ENCODE data around the gene PHC2. TPM values are rescaled to one million over a fixed set of nuclear protein-coding genes. Genes with fewer than 3 reads are reported as not detected.

The PHC2 gene
- total RNA-seq, 1 experiment from 2014 or later = 62.0 TPM

DNA sequence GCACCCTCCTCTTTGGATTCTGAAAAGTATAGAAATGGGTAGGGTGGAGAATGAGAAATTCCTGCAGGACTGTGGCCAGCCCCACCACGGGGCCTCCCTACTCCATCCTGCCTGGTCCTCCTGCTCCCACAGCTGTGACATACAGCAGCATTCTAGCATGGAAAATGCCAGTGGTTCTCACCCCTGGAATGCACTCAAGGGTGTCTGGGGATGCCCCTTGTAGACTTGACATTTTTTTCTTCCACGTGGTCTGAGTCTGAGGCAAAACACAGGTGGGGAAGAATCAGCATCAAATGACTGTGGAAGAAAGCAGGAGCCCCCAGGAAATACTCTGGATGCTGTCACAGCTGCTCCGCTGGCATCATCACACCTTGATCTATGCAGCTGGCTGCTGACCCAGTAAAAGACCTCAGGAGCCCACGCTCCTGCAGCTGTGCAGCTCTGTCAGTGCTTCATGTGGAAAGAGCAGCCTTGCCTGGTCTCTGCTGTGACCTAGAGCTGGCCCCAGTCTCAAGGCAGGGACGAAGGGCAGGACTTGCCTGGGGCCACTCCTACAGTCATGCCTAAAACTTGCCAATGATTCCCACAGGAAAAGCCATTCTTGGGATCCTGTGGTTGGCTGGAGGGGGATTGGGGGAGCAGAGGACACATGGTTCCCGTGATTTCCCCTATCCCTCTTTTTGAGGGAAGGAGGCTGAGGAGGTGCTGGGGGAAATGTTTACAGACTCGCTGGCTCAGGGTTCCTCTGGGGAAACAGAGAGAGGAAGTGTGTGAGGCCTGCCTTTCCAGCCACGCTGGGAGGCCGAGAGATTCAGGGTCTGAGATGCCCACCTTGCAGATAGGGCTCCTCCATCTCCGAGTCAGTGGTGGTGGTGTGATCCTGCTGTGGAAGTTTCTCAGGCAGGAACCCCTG, 99.2 kb downstream of the PHC2 start:
- DNase-seq (ENCODE audit: low spot score) = no peak

GRCh38 chr1:33330906-33331305, 100.0 kb downstream of the PHC2 start:
- DNase-seq (ENCODE audit: low spot score) = no peak

- no peak for DNase-seq (ENCODE audit: low spot score)
These were observed 100.5 kb downstream of the PHC2 start for GRCh38 chr1:33330361-33330890.

GRCh38 chr1:33329600-33330305, 101.1 kb downstream of the PHC2 start:
- DNase-seq (ENCODE audit: low spot score) = no peak

- DNase-seq (ENCODE audit: low spot score) = no peak
These were observed 102.1 kb downstream of the PHC2 start for GRCh38 chr1:33328817-33329216.

DNA sequence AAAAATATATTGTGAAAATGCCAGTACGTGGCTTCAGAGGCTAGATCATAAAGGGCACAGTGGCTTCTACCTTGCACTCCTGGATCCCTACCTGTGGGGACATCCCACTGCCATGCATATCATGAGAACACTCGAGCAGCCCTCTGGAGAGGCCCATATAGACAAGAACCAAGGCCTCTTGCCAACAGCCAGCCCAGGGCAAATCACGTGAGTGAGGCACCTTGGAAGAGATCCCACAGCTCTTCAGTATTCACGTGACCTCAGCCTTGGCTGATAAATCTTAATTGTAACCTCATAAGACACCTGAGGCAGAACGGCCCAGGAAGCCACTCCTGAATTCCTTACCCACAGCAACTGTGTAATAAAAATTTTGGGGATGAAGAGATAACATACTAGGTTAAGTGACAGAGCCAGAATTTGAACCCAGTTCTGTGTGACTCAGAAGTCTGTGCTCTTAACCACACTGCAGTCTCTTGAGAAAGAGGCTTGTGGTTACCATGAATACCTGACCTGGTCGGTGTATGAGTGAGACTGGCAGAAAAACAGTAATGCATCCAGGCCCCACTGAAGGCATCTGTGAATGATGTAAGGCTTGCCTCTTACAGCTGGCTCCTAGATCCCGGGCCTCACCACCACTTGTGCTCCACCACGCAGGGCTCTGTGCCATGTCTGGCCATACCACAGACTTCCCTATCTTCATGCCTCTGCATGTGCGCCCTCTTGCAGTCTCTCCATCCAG, 103.1 kb downstream of the PHC2 start:
- peak; percentile 87 for DNase-seq (ENCODE audit: low spot score)

- DNase-seq (ENCODE audit: low spot score) = no peak
These were observed 104.1 kb downstream of the PHC2 start for GRCh38 chr1:33326785-33327184.

- no peak for DNase-seq (ENCODE audit: low spot score)
These were observed 106.0 kb downstream of the PHC2 start for GRCh38 chr1:33324677-33325575.

DNA sequence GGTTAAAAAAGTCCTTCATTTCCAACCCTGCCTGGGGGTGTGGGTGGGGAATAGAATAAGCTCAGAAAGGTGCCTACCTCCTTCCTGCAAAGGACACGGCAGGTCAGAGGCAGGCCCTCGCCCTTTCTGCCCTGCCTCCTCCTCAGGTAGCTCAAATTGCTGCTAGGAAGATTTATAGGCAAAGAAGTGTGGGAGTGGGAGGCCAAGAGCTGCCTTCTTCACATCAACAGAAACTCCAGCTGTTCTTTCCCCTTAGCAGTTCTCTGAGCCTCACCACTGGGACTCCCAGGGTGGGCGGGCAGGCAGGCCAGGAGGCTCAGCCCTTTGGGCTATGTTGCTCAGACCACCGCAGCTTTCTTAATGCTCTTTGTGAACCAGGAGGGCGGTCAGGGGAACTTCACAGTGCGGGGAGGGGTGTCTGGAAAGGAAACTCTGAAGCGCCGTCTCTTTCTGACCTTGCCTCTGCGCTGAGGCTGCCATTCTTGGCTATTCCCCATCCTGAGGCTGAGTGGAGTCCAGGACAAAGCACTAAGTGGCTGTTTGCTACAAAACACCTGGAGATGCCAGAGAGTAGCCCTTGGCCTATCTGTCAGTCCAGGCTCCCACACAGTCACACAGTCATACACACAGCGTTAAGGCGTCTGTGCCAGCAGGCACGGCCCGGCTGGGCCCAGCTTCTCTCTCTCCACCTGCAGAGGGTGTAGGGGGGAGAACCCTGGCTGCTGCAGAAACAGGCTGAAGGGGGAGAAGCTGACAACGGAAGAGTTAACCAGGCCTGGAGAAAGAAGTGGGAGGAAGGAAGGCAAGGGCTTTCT, 107.0 kb downstream of the PHC2 start:
- no peak for DNase-seq (ENCODE audit: low spot score)

- DNase-seq (ENCODE audit: low spot score) = no peak
These were observed 107.9 kb downstream of the PHC2 start for GRCh38 chr1:33322870-33323585.

DNA sequence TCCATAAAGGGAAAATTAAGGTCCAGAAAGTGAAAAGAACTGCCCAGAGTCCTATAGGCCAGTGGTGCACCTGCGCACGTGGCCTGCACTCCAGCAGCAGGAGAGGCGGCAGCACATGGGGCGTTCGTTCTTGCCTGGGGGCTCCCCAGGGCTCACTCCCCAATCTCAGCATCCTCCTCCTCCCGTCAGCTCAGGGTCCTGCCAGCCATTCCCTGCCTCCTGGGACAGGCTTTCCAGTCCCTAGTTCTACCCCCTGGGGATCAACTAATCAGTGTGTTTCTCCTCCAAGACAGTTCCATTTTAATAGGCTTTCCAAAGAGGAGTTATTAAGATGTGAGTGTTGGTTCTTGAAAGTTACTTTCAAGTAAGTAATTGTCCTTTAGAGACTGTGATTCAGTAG, 108.8 kb downstream of the PHC2 start:
- DNase-seq (ENCODE audit: low spot score) = no peak

DNA sequence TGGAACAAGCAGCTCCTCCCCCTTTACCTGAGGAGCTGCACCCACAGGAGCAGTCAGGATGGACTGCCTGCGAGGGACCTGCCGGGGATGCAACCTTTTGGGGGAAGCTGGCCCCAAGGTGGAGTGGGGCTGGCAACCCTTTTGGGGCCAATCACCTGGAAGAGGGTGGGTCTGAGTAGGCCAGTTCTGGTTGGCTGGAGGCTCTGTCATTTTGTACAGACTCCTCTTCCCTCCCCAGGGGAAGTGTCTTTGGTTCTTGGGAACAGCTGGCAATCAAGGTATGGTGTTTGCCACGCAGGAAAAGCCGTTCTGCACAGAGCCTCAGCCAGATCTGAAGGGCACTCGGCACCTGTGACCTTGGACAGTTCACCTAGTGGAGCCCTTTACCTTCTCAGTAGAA, 109.7 kb downstream of the PHC2 start:
- DNase-seq (ENCODE audit: low spot score) = no peak

GRCh38 chr1:33320619-33321165, 110.2 kb downstream of the PHC2 start, which contains the start of gene A3GALT2:
A3GALT2 (minus strand) TSS chr1:33321098; CDS start chr1:33321098, 0 bp downstream.
- no peak for DNase-seq (ENCODE audit: low spot score)

- DNase-seq (ENCODE audit: low spot score) = no peak
These were observed 110.8 kb downstream of the PHC2 start for GRCh38 chr1:33319949-33320618.

DNA sequence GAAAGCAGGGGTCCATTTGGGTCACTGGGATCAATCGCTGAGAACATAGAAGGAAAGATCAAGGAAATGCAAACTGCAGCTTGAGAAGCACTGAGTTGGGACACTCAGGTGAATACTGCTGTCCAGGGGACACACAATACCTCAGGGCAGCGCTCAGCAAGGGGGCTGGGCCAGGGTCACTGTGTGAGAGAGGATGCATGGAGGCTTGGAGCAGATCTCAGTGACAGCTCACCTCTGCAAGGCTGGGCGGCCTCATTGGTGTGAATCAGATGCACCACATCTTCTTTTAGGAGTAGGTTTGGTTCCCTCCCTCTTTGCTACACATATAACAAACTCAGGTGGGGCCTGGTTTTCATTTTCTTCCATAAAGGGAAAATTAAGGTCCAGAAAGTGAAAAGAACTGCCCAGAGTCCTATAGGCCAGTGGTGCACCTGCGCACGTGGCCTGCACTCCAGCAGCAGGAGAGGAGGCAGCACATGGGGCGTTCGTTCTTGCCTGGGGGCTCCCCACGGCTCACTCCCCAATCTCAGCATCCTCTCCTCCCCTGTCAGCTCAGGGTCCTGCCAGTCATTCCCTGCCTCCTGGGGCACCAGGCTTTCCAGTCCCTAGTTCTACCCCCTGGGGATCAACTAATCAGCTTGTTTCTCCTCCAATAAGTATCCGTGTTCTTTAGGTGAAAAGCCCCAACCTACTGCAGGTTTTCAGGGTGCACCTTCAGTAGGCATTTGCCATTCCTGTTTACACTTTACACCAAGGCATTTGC, 111.5 kb downstream of the PHC2 start:
- DNase-seq (ENCODE audit: low spot score) = no peak

DNA sequence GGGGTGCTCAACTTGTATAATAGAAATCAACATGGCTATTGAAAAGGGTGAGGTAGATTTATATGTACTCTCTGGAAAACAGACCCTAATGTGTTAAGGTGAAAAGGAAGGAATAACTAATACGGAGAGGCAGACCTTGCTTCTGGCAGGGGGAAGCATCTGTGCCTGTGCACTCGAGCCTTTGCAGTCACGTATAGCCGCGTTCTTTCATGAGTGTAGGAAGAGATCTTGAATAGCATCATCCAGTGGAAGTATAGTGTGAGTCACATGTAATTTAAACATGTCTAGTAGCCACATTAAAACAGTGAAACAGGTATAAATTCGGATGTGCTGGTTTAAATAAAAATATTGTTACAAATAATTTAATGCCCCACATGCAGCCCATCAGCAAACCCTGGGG, 112.9 kb downstream of the PHC2 start:
- no peak for DNase-seq (ENCODE audit: low spot score)

DNA sequence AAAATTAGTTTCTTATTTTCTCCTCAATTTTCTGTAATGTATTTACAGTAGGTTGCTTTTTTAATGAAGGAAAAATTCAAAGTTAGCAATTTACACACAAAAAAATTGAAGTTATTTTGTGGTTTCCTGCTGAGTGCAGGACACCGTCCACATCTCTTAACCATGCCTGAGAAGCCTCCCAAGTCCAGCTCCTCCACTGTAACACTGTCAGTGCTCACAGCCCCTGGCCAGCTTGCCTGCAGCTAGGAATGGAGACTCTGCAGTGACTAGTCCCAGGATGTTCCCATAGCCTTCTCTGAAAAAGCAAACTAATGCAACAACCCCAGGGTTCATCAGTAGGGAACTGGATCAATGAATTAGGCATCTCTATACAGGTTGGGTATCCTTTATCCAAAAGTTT, 113.5 kb downstream of the PHC2 start:
- DNase-seq (ENCODE audit: low spot score) = no peak

DNA sequence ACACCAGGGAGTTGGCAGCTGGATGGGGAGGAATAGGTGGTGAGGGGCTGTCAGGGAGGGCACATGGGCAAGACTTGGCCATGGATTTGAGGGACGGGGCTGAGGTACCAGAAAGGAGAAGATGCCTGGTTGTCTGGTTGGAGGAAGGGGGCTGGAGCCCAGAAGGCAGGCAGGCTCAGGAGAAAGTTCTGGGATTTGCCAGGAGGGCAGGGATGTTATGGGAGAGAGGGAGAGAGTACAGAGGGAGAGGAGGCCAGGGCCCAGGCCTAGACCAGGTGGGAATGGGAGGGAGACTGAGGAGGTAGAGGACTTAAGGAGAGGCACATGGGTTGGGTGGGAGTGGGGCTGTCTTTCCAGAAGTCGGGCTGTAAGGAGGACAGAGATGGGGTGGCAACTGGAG, 114.3 kb downstream of the PHC2 start:
- no peak for DNase-seq (ENCODE audit: low spot score)

Data from A172 (cell line).